OCI-LY1 (cell line): ENCODE results near the gene IGFN1.

ENCODE experiments used
- CTCF ChIP-seq: fragments of 200-600 bp; sonication (generic), shearing (Covaris generic); IDR thresholded peaks from 2 replicates; pipeline ENCODE4 v1.5.1; 2017; ENCODE audit warnings: mild to moderate bottlenecking, antibody characterized with exemption, low read length, moderate library complexity, mixed read lengths
- EZH2 ChIP-seq: fragments of 200-600 bp; sonication (generic), shearing (Covaris generic); IDR thresholded peaks from 2 replicates; pipeline ENCODE4 v1.8.0; 2017; ENCODE audit warnings: borderline replicate concordance, mixed run types, mild to moderate bottlenecking, antibody characterized with exemption, low read length, moderate library complexity, mixed read lengths

GRCh38 chr1:201170533-201171062 is 20.0 kb upstream of the IGFN1 start:
- TF ChIP-seq CTCF = no peak
- no peak for TF ChIP-seq EZH2
